Measurements from ENCODE around the gene SLIT3.

GRCh38 chr5:168755548-168756093 lies 545.3 kb downstream of the SLIT3 start:
- TF ChIP-seq EZH2phosphoT487 (IDR thresholded peaks at IDR 0.05; ENCODE audit: borderline replicate concordance, low read length) (no peak), EZH2 (IDR thresholded peaks at IDR 0.05; ENCODE audit: low read length, unreplicated experiment) (no peak)

All from PC-3 (cell line).